SU-DHL-6 (cell line): ENCODE results near the gene RXRB.

ENCODE experiments used
- H2AFZ ChIP-seq: fragments of 200-600 bp; sonication (generic); 2 replicates; pipeline ENCODE4 v1.6.1; 2014; ENCODE audit warnings: low read depth, mild to moderate bottlenecking, moderate library complexity, mixed read lengths, antibody characterized with exemption, low read length; ENCODE audit not compliant: severe bottlenecking
- H3F3A ChIP-seq: fragments of 200-600 bp; shearing (Covaris generic); 2 replicates; pipeline ENCODE4 v1.6.0; 2016; ENCODE audit warnings: antibody characterized with exemption, mild to moderate bottlenecking; ENCODE audit not compliant: insufficient read depth
- H3K27ac ChIP-seq: fragments of 200-600 bp; sonication (generic); 2 replicates; pipeline ENCODE4 v1.5.1; 2016; ENCODE audit warnings: low read depth, mild to moderate bottlenecking, low read length, moderate library complexity, mixed read lengths
- H3K27me3 ChIP-seq: fragments of 200-600 bp; sonication (generic), shearing (Covaris generic); 2 replicates; pipeline ENCODE4 v1.6.0; 2014; ENCODE audit warnings: mild to moderate bottlenecking, low read length
- H3K36me3 ChIP-seq: fragments of 200-600 bp; sonication (generic); 2 replicates; pipeline ENCODE4 v1.6.1; 2014; ENCODE audit warnings: mild to moderate bottlenecking, low read length, mixed read lengths
- H3K4me2 ChIP-seq: fragments of 300-600, 200-600 bp; shearing (Covaris generic), sonication (generic); 2 replicates; pipeline ENCODE4 v1.6.0; 2014; ENCODE audit warnings: low read length, low read depth, mild to moderate bottlenecking; ENCODE audit not compliant: poor library complexity, severe bottlenecking
- H3K4me3 ChIP-seq: fragments of 200-600 bp; sonication (generic); 2 replicates; pipeline ENCODE4 v1.5.1; 2014; ENCODE audit warnings: antibody characterized with exemption, low read length, mild to moderate bottlenecking, mixed read lengths; ENCODE audit not compliant: insufficient read depth, poor library complexity, severe bottlenecking
- H3K79me2 ChIP-seq: fragments of 200-600 bp; sonication (generic); 2 replicates; pipeline ENCODE4 v1.6.1; 2014; ENCODE audit warnings: mild to moderate bottlenecking, low read length, moderate library complexity; ENCODE audit not compliant: insufficient read depth
- H3K9ac ChIP-seq: fragments of 200-600 bp; sonication (generic); 2 replicates; pipeline ENCODE4 v1.7.0; 2014; ENCODE audit warnings: mild to moderate bottlenecking, low read length
- H3K9me2 ChIP-seq: fragments of 200-600 bp; sonication (generic); replicated peaks from 2 replicates; pipeline ENCODE4 v1.6.1; 2014; ENCODE audit warnings: low read length; ENCODE audit not compliant: insufficient read depth
- H3K9me3 ChIP-seq: fragments of 200-600 bp; sonication (generic); 2 replicates; pipeline ENCODE4 v1.6.1; 2014; ENCODE audit warnings: low read length, mixed read lengths; ENCODE audit not compliant: insufficient read depth
- H4K20me1 ChIP-seq: fragments of 200-600 bp; sonication (generic); 2 replicates; pipeline ENCODE4 v1.6.1; 2014; ENCODE audit warnings: low read depth, mild to moderate bottlenecking, antibody characterized with exemption, low read length, moderate library complexity, mixed read lengths
- EZH2phosphoT487 ChIP-seq: fragments of 200-600 bp; sonication (generic), shearing (Covaris generic); conservative IDR thresholded peaks from 2 replicates; pipeline ENCODE4 v1.6.1; 2018; ENCODE audit warnings: mild to moderate bottlenecking, antibody characterized with exemption, low read length, moderate library complexity, mixed read lengths
- TF ChIP-seq, protein P1 (sequence below): fragments of 200-600 bp; sonication (generic); IDR thresholded peaks from one replicate; pipeline ENCODE4 v1.5.1; 2017; ENCODE audit warnings: antibody characterized with exemption, mild to moderate bottlenecking, low read length, moderate library complexity; ENCODE audit not compliant: insufficient read depth, poor library complexity, severe bottlenecking

Gene RXRB

DNA sequence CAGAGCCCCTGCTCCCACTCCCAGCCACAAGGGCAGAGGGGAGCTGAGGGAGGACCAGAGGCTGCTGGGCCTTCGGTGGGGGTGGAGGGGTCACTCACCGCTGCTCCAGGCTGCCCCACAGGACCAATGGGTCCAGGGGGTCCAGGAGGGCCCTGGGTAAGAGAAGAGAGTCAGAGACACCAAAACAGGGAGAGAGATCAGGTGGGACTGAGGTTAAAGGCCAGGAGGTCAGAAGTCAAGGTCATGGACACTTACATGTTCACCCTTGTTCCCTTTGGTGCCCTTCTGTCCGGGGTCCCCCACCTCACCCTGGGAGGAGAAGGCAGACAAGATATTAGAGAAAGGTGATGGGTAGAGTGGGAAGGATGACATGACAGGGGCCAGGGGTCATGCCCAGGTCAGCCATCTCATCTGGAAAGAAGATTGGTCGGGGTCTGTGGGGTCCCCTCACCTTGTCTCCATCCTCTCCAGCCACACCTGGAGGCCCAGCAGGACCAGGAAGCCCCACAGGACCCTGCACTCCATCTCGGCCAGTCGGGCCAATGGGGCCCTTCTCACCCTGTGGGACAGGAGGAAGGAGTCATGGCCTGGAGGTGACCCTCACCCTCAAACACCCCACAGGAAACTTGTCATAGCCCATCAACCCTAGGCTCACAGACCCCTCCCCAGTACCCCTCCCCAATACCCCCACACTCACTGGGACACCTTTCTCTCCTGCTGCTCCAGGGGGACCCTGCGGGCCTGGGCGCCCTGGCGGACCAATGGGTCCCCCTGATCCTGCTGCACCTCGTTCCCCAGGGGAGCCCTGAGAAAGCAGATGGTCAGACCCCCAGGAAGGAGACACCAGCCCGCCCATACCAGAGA lies 29.2 kb downstream of the RXRB start:
- Histone ChIP-seq H3K27me3 (no peaks in the 10 kb centered on the region), H3F3A (no peaks in the 10 kb centered on the region), H2AFZ (no peak overlapping the region), H3K79me2 (no peaks in the 10 kb centered on the region), H3K27ac (no peak overlapping the region), H3K4me3 (no peak overlapping the region), H3K4me2 (no peak overlapping the region), H3K9me3 (no peaks in the 10 kb centered on the region), H4K20me1 (no peaks in the 10 kb centered on the region), H3K36me3 (no peaks in the 10 kb centered on the region), H3K9ac (no peak overlapping the region), H3K9me2 (no peaks in the 10 kb centered on the region)
- TF ChIP-seq, protein P1, sequence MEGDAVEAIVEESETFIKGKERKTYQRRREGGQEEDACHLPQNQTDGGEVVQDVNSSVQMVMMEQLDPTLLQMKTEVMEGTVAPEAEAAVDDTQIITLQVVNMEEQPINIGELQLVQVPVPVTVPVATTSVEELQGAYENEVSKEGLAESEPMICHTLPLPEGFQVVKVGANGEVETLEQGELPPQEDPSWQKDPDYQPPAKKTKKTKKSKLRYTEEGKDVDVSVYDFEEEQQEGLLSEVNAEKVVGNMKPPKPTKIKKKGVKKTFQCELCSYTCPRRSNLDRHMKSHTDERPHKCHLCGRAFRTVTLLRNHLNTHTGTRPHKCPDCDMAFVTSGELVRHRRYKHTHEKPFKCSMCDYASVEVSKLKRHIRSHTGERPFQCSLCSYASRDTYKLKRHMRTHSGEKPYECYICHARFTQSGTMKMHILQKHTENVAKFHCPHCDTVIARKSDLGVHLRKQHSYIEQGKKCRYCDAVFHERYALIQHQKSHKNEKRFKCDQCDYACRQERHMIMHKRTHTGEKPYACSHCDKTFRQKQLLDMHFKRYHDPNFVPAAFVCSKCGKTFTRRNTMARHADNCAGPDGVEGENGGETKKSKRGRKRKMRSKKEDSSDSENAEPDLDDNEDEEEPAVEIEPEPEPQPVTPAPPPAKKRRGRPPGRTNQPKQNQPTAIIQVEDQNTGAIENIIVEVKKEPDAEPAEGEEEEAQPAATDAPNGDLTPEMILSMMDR: no peak
- TF ChIP-seq EZH2phosphoT487: no peak

DNA sequence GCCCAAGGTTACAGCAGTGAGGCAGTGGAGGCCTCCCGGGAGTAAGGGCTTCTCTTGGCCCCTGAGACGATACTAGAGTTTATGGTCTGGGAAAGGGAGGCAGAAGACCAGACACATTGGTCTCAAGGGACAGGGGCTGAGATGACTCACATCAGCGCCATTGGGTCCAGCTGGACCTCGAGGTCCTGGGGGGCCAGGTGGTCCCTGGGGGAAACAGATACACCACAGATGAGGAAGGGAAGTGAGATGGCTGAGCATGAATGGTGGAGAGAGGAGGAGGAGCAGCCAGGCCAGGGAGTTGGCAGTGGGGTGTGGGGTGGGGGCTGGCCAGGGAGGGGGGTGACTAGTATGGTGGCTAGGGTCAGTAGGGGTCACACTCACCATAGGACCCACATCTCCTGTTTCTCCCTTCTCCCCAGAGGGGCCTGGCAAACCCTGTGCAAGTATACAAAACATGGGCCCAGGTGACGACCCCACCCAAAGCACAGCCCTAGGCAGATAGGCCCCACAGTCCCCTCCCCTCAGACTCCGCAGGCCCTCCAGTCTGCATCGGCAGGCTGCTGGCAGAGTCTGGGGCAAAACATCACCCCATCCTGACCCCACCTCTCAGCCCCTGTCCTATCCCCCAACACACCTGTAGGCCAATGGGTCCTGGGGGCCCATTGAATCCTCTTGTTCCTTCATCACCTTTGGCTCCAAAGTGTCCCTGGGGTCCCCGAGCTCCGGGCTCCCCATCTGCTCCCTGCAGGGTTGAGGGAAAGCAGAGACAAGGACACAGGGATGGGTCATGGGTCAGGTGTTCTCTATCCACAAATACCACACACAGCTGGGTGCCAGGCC lies 30.1 kb downstream of the RXRB start:
- no peaks in the 10 kb centered on the region for H3K9me2 ChIP-seq
- H3K9me3 ChIP-seq: no peaks in the 10 kb centered on the region
- H3K9ac ChIP-seq: no peak overlapping the region
- H3K36me3 ChIP-seq: no peaks in the 10 kb centered on the region
- no peak overlapping the region for H2AFZ ChIP-seq
- no peaks in the 10 kb centered on the region for H3K79me2 ChIP-seq
- H3K4me2 ChIP-seq: no peak overlapping the region
- TF ChIP-seq EZH2phosphoT487: no peak
- TF ChIP-seq, protein P1: no peak
- H3K27me3 ChIP-seq: no peaks in the 10 kb centered on the region
- H3K27ac ChIP-seq: no peak overlapping the region
- H3F3A ChIP-seq: no peaks in the 10 kb centered on the region
- H4K20me1 ChIP-seq: no peaks in the 10 kb centered on the region
- H3K4me3 ChIP-seq: no peak overlapping the region

DNA sequence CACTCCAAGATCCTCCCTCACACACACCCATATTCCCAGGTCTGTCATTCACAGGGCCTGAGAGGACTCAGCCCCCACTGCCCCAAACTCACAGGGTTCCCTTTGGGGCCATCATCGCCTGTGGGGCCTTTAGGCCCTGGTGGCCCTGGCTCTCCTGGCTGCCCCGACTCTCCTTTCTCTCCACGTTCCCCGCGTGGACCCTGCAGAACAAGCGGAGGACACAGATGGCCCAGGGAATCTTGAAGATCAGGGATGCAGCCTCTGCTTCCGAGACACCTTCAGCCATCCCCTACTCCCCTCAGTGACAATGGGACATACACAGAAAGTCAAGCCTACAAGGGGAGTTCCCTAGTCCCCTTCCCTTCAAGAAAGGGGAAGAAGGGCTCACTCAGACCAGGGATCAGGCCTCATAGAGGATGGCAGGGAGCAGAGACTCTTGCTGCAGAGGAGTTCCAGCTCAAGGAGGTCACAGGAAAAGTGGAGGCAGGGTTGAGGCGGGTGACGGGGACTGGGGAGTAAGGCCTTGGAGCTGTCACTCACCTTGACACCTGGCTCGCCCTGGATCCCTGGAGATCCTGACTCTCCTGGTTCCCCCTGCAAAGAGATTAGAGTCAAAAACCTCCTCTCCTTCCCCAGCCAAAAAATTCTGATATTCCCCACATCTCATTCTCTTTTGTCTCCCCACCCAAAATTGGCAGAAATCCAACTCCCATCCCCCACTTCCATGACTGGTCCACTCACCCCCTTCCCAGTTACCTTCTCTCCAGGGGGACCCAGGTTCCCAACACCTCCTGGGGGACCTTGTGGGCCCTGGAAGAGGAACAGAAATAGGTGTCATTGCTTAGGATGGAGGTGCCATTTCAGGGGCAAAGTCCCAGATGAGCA lies 30.9 kb downstream of the RXRB start:
- H3K27ac ChIP-seq: no peak overlapping the region
- no peaks in the 10 kb centered on the region for H3K27me3 ChIP-seq
- H3K36me3 ChIP-seq: no peaks in the 10 kb centered on the region
- H3F3A ChIP-seq: no peaks in the 10 kb centered on the region
- no peaks in the 10 kb centered on the region for H3K79me2 ChIP-seq
- no peak overlapping the region for H3K4me3 ChIP-seq
- H2AFZ ChIP-seq: no peak overlapping the region
- no peaks in the 10 kb centered on the region for H3K9me2 ChIP-seq
- no peak overlapping the region for H3K9ac ChIP-seq
- no peaks in the 10 kb centered on the region for H3K9me3 ChIP-seq
- no peak overlapping the region for H3K4me2 ChIP-seq
- H4K20me1 ChIP-seq: no peaks in the 10 kb centered on the region
- TF ChIP-seq, protein P1: no peak
- no peak for TF ChIP-seq EZH2phosphoT487
